Measurements from ENCODE around the gene TSPOAP1.

The TSPOAP1 gene

DNA sequence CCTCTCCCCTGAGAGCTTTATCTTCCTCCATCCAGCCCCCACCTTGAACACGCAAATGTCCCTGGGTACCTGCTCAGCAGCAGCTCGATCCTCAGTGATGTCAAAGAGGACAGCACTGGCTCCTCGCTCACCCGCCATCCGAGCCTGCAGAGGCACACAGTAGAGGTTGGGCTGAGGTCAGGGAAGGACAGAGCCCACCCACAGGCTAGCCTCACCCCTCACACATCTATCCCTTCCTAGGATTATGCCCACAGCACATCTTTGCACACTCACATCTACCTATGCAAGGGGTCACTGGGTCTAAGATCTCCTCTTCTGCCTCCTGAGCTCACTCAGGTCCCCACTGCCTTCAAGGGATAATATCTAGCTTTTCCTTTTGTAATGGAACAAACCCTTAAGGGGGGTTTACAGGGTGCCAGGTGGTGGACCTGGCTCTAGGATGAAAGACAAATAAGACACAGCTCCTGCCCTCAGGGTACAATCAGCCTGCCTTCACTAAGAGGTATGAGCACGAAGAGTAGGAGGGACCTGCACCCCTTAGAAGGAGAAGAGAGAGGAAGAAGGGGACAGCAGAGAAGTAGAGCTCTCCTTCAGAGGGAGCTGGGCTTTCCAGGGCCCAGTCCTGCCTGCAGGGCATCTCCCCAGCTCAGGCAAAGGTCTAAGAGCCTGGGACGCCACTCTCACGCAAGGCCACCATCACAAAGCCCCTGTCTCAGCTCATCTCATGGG lies 35.0 kb upstream of the TSPOAP1 start:
- TF ChIP-seq, protein P1, sequence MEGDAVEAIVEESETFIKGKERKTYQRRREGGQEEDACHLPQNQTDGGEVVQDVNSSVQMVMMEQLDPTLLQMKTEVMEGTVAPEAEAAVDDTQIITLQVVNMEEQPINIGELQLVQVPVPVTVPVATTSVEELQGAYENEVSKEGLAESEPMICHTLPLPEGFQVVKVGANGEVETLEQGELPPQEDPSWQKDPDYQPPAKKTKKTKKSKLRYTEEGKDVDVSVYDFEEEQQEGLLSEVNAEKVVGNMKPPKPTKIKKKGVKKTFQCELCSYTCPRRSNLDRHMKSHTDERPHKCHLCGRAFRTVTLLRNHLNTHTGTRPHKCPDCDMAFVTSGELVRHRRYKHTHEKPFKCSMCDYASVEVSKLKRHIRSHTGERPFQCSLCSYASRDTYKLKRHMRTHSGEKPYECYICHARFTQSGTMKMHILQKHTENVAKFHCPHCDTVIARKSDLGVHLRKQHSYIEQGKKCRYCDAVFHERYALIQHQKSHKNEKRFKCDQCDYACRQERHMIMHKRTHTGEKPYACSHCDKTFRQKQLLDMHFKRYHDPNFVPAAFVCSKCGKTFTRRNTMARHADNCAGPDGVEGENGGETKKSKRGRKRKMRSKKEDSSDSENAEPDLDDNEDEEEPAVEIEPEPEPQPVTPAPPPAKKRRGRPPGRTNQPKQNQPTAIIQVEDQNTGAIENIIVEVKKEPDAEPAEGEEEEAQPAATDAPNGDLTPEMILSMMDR (IDR thresholded peaks at IDR 0.05; ENCODE audit: low read depth, low read length), result no peak
- in situ Hi-C loops (cut with HindIII; ENCODE audit: low sequenced_read_pairs), result no loop called here
- no peak for DNase-seq (ENCODE audit: low read depth, low spot score)
- H3K4me3 ChIP-seq (ENCODE audit: low read depth, low read length), result no peak overlapping the region

DNA sequence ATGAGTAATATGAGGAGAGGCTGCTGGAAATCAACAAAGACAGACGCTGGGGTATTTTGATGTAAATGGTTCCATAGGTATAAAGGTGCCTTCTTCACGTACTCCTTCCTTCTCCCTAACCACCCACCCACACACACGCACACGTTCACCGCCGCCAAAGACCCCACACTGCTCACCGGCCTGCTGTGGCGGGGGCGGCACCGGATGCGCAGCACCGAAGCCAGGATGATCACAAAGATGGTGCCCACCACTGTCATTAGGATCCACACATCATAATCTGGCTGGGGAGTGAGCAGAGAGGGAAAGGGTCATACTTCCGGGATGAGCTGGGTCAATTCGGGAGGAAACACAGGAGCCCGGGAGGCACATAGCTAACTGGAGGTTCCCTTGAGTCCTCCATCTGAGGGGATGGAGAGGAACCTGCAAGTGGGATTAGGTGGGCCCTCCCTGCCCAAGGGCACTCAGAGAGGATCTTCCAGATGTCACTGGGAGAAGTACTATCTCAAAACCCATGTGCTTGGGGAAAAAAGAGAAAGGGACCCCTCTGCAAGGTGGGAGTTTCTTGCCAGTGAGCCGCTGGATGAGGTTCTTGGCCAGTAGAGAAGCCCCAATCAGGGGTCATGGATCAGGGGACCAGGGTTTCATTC lies 33.9 kb upstream of the TSPOAP1 start:
- DNase-seq (ENCODE audit: low read depth, low spot score), result no peak
- TF ChIP-seq, protein P1 (IDR thresholded peaks at IDR 0.05; ENCODE audit: low read depth, low read length), result no peak
- in situ Hi-C loops (cut with HindIII; ENCODE audit: low sequenced_read_pairs), result no loop called here
- no peak overlapping the region for H3K4me3 ChIP-seq (ENCODE audit: low read depth, low read length)

DNA sequence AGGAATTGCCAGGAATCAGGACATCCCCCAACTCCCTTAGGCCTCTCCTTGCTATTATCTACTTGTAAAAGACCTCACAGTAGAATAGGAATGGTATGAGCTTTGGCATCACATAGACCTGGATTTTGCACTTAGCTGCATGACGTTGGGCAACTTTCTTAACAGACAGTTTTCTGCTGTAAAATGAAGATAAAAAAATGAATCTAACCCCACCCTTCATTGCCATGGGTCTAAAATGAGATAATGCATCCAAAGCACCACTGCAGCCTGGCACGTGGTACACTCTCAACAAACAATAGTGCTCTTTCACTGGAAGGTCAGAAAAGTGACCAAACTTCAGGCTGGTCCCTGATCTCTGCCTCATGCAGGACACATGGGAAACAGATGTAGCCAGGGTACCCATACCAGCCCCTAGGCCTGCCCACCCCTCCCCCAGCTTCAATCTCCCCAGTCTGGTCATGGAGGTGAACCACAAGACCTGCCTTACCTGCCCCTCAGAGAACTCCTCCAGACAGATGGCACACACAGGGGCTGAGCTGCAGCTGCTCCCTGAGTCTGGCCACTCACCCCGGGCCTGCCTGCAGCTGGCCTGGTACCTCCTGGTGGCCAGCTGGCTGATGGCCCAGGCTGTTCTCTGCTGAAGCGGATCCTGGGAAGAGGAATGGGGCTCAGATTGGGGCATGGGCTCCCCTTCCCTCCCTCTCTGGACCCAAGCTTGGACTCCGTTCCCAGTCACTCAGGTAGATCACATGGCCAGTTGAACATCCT lies 31.9 kb upstream of the TSPOAP1 start:
- TF ChIP-seq, protein P1 (IDR thresholded peaks at IDR 0.05; ENCODE audit: low read depth, low read length), result no peak
- in situ Hi-C loops (cut with HindIII; ENCODE audit: low sequenced_read_pairs), result no loop called here
- no peak for DNase-seq (ENCODE audit: low read depth, low spot score)
- H3K4me3 ChIP-seq (ENCODE audit: low read depth, low read length), result no peak overlapping the region

DNA sequence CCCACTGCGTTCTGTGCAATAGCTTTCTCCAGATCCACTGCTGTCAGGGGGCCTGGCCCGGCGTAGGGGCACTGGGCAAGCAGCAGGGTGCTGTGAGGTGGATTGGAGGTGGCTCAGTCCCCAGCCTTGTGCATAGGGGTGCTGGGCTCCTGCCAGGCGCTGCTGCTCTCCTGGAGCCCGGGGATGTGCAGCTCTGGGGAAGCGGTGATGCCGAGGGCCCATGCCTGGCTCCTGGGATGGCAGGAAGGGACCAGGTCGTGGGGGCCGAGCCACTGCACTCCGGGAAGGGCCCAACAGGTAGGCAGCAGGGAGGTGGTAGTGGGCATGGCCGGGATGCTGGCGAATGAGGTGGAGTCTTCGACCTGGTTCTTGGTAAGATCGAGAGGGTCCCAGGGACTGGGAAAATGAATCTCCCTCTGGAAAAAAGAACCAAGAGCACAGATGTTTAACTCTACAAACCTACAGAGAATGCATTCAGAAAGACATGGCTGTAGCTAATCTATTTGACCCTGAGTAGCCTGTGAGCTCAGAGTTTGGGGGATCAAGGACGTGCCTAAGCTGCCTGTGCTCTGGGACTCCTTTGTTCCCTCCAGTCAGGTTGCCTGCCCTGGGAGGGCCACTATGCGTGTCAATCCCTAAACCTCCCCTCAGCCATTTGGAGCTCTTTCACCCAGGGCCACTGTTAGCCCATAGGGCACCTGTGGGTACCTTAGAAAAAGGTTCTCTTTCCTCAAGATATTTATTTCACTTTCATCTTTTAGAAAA lies 30.0 kb upstream of the TSPOAP1 start:
- TF ChIP-seq, protein P1 (IDR thresholded peaks at IDR 0.05; ENCODE audit: low read depth, low read length), result no peak
- no peak for DNase-seq (ENCODE audit: low read depth, low spot score)
- H3K4me3 ChIP-seq (ENCODE audit: low read depth, low read length), result no peak overlapping the region
- in situ Hi-C loops (cut with HindIII; ENCODE audit: low sequenced_read_pairs), result no loop called here

DNA sequence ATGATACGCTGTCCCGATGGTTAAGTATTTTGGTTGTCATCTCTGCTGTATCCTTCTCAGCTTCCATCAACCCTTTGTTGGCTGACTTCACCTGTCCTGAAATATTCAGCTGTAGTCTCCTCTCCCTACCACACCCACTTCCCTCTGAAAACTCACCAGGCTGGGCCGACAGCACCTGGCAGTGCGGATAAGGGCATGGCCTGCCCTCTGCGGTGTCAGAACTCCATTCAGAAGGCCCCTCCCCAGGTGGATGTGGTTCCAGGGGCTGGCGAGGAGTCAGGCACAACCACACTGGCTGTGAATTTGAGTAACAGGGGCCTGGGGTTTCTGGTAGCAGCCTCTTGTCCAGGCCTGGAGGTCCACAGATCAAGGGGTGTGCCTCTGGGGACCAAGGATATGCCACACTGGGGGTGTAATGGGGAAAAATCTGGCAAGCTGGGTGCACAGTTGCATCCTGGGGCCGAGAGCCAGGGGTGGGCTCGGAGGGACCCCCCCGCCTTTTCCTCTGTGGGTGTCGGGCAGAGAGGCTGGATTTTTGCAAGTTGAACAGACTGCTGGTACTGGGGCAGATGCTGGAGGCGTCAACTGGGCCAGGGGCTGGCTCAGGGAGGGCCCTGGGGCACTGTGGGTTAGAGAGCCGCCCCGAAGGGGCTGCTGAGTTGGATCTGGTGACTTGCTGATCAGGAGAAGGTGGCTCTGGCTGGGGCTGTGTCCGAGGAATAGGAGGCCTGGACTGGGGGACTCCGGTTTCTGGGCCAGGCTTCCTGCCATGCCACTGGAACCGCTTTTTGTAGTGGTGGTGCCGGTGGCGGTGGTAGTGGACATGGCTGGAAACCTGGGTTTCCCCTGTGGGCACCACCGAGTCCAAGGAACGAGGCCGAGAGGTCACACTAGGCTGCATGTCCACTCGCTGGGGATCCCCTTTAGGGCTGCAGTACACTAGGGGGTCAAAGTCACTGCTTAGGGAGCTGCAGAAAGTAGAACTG lies 29.0 kb upstream of the TSPOAP1 start:
- H3K4me3 ChIP-seq (ENCODE audit: low read depth, low read length), result no peak overlapping the region
- TF ChIP-seq, protein P1 (IDR thresholded peaks at IDR 0.05; ENCODE audit: low read depth, low read length), result no peak
- DNase-seq (ENCODE audit: low read depth, low spot score), result no peak
- in situ Hi-C loops (cut with HindIII; ENCODE audit: low sequenced_read_pairs), result no loop called here

Measured in astrocyte of the spinal cord (primary cell).